K562 (cell line): Measurements from ENCODE around the gene GAS2L1. TPM values are rescaled to one million over a fixed set of nuclear protein-coding genes. Genes with fewer than 3 reads are reported as not detected.

Experiments
- ATAC-seq: fragments of 200-7000 bp; cut with Tn5 transposase; 3 replicates; pipeline ENCODE4 v1.9.1; 2020; ENCODE audit warnings: moderate library complexity
- BruUV-seq: library from RNA; stranded (reverse); fragments of 400-500 nt; replicated peaks from 2 replicates; lab custom pipeline; 2021; lab: Mats Ljungman, UMichigan
- CTCF ChIA-PET: fragments of 300-600 bp; formaldehyde crosslinking; extraction: SDS; loops from one replicate; lab custom pipeline; 2021; ENCODE audit warnings: low intra/inter-chr PET ratio; lab: Yijun Ruan, JAX
- POLR2A ChIA-PET: fragments of 300-600, 350-650 bp; sonication (Branson Sonifier 250); formaldehyde crosslinking; extraction: SDS; loops from one replicate; lab custom pipeline; 2021; ENCODE audit warnings: antibody characterized with exemption, inconsistent platforms; lab: Yijun Ruan, JAX
- DNase-seq, 4 experiments: peaks; one replicate each; pipeline versions ENCODE4 v3.0.0 to v3.0.0-alpha.2; 2011 to 2018; ENCODE audit warnings: low spot score in 3 of 4, mixed read lengths in 3 of 4; ENCODE audit errors: extremely low read depth in 1 of 4
- FAIRE-seq: peaks from 2 replicates; lab custom pipeline; 2011; peaks lifted over from hg19 to GRCh38; lab: Jason Lieb, UNC
- H2AFZ ChIP-seq: 2 replicates; pipeline ENCODE4 v1.6.0; 2011; ENCODE audit warnings: low read depth, low read length, control low read depth, inconsistent platforms
- H3K27ac ChIP-seq: fragments of 200-600 bp; 3 replicates; pipeline ENCODE4 v1.8.0; 2011; ENCODE audit warnings: low read depth, mild to moderate bottlenecking, control low read depth, inconsistent platforms, low read length, moderate library complexity, mixed read lengths; ENCODE audit errors: extremely low read depth
- H3K27me3 ChIP-seq, 2 experiments: fragments of 300-600 bp in 1 of 2; 2 replicates in 1 of 2; 3 replicates in 1 of 2; pipeline versions ENCODE4 v1.6.0 to v1.8.0; 2011; ENCODE audit warnings: inconsistent platforms in 2 of 2, low read length in 2 of 2, mild to moderate bottlenecking in 1 of 2, mixed read lengths in 1 of 2, moderate library complexity in 1 of 2; ENCODE audit not compliant: control insufficient read depth in 2 of 2, insufficient read depth in 2 of 2
- H3K36me3 ChIP-seq: fragments of 300-600 bp; 3 replicates; pipeline ENCODE4 v1.8.0; 2011; ENCODE audit warnings: mild to moderate bottlenecking, low read length, inconsistent platforms; ENCODE audit not compliant: control insufficient read depth, insufficient read depth
- H3K4me1 ChIP-seq, 2 experiments: fragments of 200-600 bp in 1 of 2; replicated peaks in 1 of 2; 2 replicates in 1 of 2; 3 replicates in 1 of 2; pipeline versions ENCODE4 v1.5.1 to v1.8.0; 2011; ENCODE audit warnings: inconsistent platforms in 2 of 2, low read length in 2 of 2, mild to moderate bottlenecking in 1 of 2, mixed read lengths in 1 of 2, moderate library complexity in 1 of 2; ENCODE audit not compliant: control insufficient read depth in 2 of 2, insufficient read depth in 2 of 2
- H3K4me2 ChIP-seq: 2 replicates; pipeline ENCODE4 v1.6.1; 2011; ENCODE audit warnings: low read length, control low read depth, inconsistent platforms, mixed read lengths; ENCODE audit not compliant: insufficient read depth
- H3K4me3 ChIP-seq: fragments of 200-600 bp; sonication (generic), shearing (Covaris generic); 2 replicates; pipeline ENCODE4 v1.5.1; 2016; ENCODE audit warnings: control low read depth, inconsistent platforms
- H3K79me2 ChIP-seq: fragments of 200-600 bp; 3 replicates; pipeline ENCODE4 v1.8.0; 2011; ENCODE audit warnings: low read length, inconsistent platforms; ENCODE audit not compliant: control insufficient read depth, insufficient read depth
- H3K9ac ChIP-seq, 2 experiments: 2 replicates each; pipeline versions ENCODE4 v1.6.0 to v1.6.1; 2011; ENCODE audit warnings: low read depth in 2 of 2, low read length in 2 of 2, control low read depth in 1 of 2, inconsistent platforms in 1 of 2, mild to moderate bottlenecking in 1 of 2, mixed read lengths in 1 of 2; ENCODE audit not compliant: insufficient read depth in 1 of 2
- H3K9me1 ChIP-seq: one replicate; pipeline ENCODE4 v1.6.0; 2011; ENCODE audit warnings: inconsistent platforms, mild to moderate bottlenecking, low read length, moderate library complexity; ENCODE audit not compliant: control insufficient read depth, insufficient read depth
- H3K9me3 ChIP-seq: replicated peaks from 2 replicates; pipeline ENCODE4 v1.5.1; 2011; ENCODE audit warnings: low read depth, low read length, inconsistent platforms; ENCODE audit not compliant: control insufficient read depth, insufficient read depth
- H4K20me1 ChIP-seq: replicated peaks from 2 replicates; pipeline ENCODE4 v1.6.1; 2011; ENCODE audit warnings: low read length, inconsistent platforms, mixed read lengths; ENCODE audit not compliant: control insufficient read depth, insufficient read depth
- ESRRA ChIP-seq: fragments of 450-650 bp; IDR thresholded peaks from 2 replicates; pipeline ENCODE4 v1.6.1; 2014; ENCODE audit warnings: low read depth, mild to moderate bottlenecking, moderate library complexity, borderline replicate concordance
- NCOA6 ChIP-seq: fragments of 450-650 bp; IDR thresholded peaks from 2 replicates; pipeline ENCODE4 v1.6.1; 2017; ENCODE audit warnings: mild to moderate bottlenecking
- POLR2G ChIP-seq: fragments of 200-400 bp; formaldehyde crosslinking; IDR thresholded peaks from 2 replicates; pipeline ENCODE4 v1.6.1; 2017; ENCODE audit warnings: low read depth, mild to moderate bottlenecking, antibody characterized with exemption, low read length, moderate library complexity
- ZNF609 ChIP-seq: sonication (generic); formaldehyde crosslinking; IDR thresholded peaks from 2 replicates; pipeline ENCODE4 v1.8.1; 2023; ENCODE audit warnings: missing genetic modification reagents, mild to moderate bottlenecking, borderline replicate concordance
- WGBS: fragments of 100-300 bp; shearing (Covaris generic); methylation state at CpG from one replicate; pipeline ENCODE4 v1.1.6; 2016; ENCODE audit warnings: low coverage, mixed read lengths; ENCODE audit not compliant: insufficient coverage; ENCODE audit errors: missing lambda C conversion rate; 5-methylcytosine and 5-hydroxymethylcytosine counted together
- in situ Hi-C: fragments of 300-500 bp; cut with MboI; formaldehyde crosslinking; loops from 4 replicates; pipeline ENCODE4 v1.15.0; 2018; ENCODE audit warnings: inconsistent platforms, mixed read lengths
- intact Hi-C: fragments of 100-400 bp; cut with micrococcal nuclease; formaldehyde crosslinking; loops from 2 replicates; pipeline ENCODE4 v1.14.2; 2022
- polyA plus RNA-seq, 8 experiments: library from polyadenylated mRNA; depleted of rRNA in 4 of 8; stranded (reverse) in 5 of 8; unstranded in 3 of 8; fragments of >200 nt; fragmentation: Nextera tagmentation in 2 of 8; fragmentation: Illumina TruSeq in 1 of 8; extraction: Ambion mirVana in 2 of 8; extraction: Trizol in 1 of 8; gene quantifications; 2 replicates each; pipeline versions ENCODE4 v1.2.1 to v1.2.3, GENCODE V29; 2011 to 2014; ENCODE audit warnings: inconsistent platforms in 1 of 8, missing spikeins in 1 of 8
- total RNA-seq, 7 experiments: library from RNA; depleted of rRNA in 6 of 7; stranded (reverse); fragments of >200 nt in 6 of 7; fragmentation: Illumina TruSeq in 2 of 7; extraction: Trizol in 2 of 7; gene quantifications; 2 replicates each; pipeline versions ENCODE4 v1.2.1 to v1.2.3, GENCODE V29; 2011 to 2021; ENCODE audit warnings: low replicate concordance in 1 of 7

Gene GAS2L1
- total and polyA plus RNA-seq, 9 of the 15 experiments (the other 6 are each of a cell fraction or from before 2014, with no cell fraction given), result 0.56 to 19.7 (median 3.2) TPM

- Histone ChIP-seq H3K9ac (peak overlapping the region in 1 of 2 experiments; percentile 35; a peak in 2 of 4 replicates), H3K4me1 (peaks cover 7 to 52% of the 10 kb centered on the region in 2 experiments; a peak in 4 of 5 replicates), H4K20me1 (no peaks in the 10 kb centered on the region), H3K79me2 (no peaks in the 10 kb centered on the region), H3K36me3 (0 out of 3 replicates have a peak, but pooled peaks cover 5% of the 10 kb centered on the region), H2AFZ (no peak overlapping the region), H3K27me3 (no peaks in the 10 kb centered on the region), H3K4me2 (no peak overlapping the region), H3K9me3 (no peaks in the 10 kb centered on the region), H3K27ac (no peak overlapping the region), H3K4me3 (no peak overlapping the region), H3K9me1 (no peaks in the 10 kb centered on the region)
- FAIRE-seq (no peak), DNase-seq (no peak), ATAC-seq (no peak)
- in situ Hi-C loops, result no loop called here
- BruUV-seq, result no TSS peak
- intact Hi-C loops, result no loop called here
- 47% methylated on average over 17 of the region's 69 CpGs for WGBS
- TF ChIP-seq NCOA6, result peak; percentile 45; the same call in 1 of the 2 replicates
- TF ChIP-seq ZNF609 (CRISPR knock-in tag), result no peak
- 0 out of 2 replicates have a peak, but pooled peaks have one; percentile 29 for TF ChIP-seq POLR2G
- no peak for TF ChIP-seq ESRRA
- POLR2A ChIA-PET, result no interaction called here
- CTCF ChIA-PET, result no interaction called here
Observed at GRCh38 chr22:29314537-29315285, 8.3 kb downstream of the GAS2L1 start.
